GM21619 (cell line): Measurements from ENCODE around the gene ARID1B.

Source experiments
- ATAC-seq: cut with Tn5 transposase; IDR thresholded peaks from one replicate; pipeline ENCODE4 v1.9.1; 2021; ENCODE audit not compliant: unreplicated experiment

ARID1B gene

DNA sequence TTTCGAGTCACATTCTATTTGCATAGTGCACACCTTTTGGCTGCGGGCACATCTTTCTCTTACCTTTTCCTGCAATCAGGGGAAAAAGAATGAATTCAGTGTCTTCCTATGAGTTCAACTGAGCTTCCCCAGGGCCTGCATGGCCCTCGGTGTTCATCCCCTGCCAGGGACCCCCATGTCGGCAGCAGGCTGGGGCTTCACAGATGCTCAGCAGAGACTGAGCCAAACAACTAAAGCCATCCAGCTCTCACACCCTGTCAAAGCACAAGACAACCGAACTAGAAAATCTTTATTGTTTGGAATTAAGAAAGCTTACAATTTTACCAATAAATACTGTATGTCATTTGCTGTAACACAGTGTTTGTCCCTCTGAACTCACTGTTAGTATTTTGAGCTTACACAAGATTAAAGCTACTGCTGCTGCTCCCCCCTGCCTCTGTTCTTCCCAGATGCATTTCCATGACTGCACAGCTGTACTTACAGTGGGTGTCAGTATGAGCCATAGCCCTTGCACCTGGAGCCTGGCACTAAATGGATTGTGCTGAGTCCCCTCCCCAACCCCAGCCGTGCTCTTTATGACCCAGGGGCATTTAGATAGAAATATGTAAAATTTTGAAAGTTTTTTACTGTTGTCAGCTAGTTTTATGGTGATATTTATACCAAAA, 340.4 kb downstream of the ARID1B start:
- no peak for ATAC-seq

DNA sequence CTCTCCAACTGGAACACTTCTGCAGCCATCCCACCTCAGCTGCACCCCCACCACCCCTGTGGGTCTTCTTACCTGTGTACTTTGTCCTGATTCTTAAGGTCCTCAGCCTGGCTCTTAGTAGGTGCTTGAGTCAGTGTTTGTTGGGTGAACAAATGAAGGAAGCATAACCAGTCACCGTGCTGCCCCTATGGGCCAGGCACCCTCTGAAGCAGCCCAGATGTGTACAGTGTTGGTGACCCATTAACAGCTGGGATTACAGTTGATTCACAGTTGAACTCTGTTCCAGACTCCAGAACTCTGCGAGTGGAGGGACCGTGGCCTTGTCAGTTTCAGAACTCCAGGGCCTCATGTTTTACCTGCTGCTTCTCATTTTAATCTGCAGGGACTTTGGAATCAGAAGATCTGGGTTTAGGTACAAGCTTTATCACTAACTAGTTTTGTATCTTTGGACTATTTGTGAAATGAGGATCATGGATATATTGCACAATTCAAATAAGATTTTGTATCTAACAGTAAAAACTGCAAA, 342.4 kb downstream of the ARID1B start:
- no peak for ATAC-seq

DNA sequence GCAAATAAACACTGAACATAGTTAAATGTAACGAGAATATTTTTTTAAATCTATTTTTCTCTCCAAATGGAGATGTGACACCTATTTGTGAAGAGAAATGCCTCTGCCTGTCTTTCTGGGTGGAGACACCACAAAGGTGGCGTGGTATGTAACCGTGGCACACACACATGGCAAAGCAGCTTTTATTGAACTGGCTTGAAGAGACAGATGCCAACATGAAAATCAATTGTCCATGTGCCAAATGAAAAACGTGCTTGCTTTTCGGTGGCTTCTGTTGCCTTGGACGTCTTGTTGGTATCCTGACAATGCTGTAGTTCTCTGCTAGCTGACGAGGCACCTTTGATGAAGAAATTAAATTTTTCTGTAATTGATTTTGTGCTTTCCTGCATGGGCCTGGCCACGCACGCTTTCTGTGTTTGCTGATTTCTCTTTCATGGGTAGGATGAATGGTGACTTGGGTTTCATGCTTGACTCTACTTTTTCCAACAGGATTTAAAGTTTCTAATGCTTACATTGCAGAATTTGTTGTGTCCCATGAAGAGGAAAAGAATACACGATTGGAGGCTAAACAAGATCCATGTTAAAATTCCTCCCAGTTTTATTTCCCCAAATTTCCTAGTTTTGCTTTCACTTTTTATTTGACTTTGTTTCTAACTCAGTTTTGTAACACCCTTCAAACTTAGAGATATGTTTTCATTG, 343.5 kb downstream of the ARID1B start:
- ATAC-seq: no peak

DNA sequence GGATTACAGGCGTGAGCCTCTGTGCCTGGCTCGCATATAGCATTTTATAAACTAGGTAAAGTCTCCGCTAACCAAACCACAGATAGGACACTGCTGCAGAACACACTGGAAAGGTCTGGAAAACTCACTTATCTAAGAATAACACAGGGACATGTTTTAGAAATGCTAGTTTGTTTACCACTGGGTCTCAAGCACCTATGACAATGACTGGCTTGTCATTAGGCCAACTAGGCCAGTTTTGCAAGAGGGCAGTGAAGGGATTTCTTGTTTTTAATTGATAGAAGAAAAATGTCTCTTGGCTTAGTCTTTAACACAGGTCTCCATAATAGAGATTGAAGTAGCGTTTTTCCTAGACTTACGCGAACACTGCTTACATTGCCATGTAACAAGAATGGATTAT, 344.7 kb downstream of the ARID1B start:
- no peak for ATAC-seq

DNA sequence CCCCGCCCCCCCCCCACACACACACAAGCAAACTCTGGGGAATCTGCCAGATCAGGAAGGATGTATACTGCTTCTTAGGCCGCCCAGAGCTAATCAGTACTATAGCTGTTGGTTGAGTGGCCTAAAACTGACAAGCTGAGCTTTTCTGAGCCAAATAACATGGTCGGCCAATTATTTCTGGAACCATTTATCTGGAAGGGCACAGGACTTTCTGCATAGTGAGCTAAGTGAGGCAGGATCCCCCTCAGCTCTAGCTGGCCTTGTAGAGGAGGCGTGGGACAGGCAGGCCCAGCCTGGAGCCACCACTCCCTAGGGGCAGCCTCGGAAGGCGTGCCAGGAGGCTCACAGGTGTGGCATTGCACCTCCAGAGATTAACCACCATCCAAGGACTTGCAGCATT, 346.1 kb downstream of the ARID1B start:
- no peak for ATAC-seq

DNA sequence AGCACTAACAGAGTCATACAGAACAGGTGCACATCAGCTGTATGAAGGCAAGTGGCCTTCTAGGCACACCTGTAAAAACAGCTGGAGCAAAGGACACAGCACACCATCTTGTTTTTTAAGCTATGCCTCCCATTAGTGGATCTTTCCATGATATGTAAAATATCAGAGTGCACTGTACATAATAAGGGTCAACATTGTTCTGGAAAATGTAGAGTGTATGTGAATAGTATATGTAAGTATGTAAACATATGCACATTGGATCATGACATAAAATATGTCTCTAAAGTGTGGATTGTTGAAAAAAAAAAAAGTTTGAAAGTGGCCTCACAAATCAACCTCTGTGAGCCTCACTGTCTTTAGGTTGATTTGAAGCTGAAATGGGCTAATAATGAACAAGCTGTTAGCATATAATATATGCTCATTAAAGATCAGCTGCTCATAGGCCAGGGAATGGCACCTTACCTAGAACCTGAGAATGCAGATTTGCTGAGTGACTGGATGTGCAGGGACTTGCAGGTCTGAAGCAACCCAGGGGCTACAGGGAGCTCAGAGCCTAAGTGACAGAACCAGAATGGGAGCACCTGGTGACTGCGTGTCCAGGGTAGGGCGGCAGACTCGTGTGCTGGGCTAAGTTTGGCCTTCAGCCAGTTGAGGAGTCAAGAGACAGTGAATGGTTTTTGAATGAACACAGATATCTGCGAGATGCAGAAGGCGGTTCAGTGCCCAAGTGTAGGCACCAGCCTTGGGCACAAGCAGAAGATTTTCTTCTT, 347.5 kb downstream of the ARID1B start:
- ATAC-seq: no peak

DNA sequence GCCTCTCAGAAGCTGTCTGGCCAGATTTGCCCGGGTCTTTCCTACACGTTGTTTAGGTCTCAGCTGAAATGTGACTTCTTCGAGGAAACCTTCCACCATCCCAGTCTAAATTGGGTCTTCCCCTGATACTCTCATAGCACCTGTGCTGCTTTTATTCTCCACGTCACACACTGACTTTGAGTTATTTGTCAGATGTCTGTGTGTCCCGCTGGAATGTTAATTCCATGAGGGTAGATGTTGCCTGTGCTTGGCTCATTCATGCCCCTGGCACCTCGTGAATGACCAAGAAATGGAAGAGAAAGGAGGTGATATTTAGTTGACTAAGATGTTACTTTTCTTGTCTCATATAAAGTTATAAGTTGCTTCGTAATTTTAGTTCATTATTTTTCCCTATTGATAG, 348.4 kb downstream of the ARID1B start:
- no peak for ATAC-seq

DNA sequence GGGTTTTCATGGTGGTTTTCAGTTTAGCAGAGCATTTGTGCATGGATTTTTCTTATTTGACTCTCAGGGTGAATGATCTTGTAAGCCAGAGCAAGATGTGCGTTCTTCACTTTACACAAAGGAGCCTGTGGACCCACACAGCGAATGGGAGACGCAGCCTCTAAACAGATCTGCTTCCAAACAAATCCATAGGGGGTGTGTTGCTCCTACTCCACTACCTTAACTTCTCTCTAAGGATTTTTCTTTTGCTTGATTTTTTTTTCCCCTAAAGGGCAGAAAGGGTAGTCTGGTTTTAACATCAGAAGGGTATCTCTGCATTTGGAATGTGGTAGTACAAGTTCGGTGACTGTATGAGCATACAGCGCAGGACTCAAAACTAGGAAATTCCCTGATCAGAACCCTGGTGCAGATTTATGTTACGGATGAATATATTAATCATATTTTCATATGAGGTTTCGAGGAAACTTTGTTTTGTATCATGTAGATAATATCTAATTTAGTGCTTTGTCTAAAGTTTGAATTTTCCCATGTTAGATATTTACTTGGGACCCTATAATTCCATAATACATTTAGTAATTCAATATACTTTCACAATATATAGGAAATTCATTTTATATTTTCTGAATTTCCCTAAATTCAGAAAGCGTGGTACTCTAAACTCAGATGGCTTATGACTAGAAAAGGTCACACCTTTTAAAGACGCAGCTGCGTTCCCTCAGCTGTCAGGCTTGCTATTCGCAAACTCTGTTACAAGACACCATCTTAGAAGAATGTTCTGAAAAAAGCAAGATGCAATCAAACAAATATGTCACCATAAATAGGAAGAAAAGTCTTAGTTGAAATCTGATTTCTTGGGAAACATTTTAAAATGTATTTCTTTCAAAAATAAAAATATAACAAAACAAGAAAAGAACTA, 349.3 kb downstream of the ARID1B start:
- no peak for ATAC-seq

DNA sequence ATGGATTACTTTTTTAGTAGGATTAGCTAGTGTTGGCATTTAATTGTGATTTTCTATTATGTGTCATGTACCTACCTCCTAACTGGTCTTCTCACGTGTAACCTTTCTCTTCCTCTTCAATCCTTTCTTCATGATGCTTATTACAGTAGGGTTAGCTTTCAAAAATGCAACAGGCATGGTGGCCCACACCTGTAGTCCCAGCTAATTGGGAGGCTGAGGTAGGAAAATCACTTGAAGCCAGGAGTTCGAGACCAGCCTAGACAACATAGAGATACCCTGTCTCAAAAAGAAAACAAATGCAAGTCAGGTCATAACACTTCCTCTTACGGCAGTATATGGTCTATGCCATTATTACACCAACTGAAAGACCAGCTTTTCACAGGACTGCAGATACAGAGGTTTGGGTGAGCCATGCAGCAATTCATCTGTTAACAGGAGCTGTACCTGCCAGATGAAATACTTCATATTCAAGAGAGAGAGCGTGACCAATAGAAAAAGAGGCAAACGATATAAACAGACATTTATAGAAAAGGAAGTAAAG, 351.1 kb downstream of the ARID1B start:
- ATAC-seq: no peak

DNA sequence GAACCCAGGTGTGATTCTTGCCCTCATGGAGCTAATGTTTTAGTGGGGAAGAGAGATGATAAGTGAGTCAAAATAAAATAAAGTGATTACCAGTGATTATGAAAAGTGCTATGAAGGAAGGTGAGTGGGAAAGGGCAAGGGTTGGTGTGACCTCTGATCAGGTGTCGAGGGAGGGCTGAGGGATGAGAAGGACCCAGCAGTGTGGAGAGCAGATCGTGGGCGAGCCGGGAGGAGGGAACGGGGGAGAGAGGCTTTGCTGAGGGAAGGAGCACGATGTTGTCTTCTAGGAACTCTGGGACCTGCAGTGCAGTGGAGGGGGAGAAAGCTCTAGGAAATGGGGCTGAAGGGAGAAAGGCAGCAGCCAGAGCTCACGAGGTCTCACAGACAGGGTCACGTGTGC, 354.1 kb downstream of the ARID1B start:
- no peak for ATAC-seq

DNA sequence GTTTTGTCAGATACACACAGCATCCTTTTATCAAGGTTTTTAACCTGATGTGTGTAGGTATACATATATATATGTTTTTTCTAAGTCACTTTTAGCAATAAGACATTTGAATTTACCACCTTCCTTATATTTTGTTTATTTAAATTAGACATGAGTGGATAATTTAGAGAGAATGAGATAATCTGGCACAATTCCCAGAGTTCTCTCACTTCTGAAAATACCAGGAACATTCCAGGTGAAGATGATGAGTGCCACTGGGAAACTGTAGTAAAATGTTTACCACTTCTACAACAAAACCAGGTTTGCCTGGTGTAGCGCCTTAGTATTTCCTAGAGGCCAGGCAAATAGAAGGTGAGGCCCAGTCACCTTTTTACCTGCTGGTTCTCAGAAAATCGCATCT, 356.7 kb downstream of the ARID1B start:
- no peak for ATAC-seq

DNA sequence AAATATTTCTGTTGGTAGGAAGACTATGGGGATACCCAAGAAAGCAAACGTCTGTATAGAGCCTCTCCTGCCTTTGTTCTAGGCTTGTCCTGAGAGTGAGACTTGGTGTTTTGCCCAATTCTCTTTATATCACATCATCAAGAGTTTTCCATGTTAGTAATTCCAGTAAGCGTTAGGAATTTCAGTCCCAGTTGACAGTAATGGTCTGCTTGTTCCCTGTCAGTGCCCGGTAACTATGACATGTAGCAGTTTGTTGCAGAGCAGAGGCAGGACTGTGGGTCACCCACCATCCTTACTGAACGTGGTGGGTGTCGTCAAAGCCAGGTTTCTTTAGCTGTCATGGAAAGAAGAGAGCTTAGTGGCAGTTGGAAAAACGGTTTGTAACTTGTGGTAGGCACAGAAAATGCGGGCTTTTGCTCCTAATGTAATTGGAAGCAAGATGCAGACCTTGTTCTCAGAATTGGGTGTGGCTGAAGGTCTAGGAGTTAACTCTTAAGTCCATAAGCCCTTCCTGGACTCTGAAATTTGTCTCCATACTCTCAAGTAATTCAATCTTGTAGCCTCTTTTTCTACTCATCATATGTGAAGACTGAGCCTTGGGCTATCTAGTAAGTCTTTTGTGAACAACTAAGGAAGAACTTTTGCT, 357.3 kb downstream of the ARID1B start:
- no peak for ATAC-seq

DNA sequence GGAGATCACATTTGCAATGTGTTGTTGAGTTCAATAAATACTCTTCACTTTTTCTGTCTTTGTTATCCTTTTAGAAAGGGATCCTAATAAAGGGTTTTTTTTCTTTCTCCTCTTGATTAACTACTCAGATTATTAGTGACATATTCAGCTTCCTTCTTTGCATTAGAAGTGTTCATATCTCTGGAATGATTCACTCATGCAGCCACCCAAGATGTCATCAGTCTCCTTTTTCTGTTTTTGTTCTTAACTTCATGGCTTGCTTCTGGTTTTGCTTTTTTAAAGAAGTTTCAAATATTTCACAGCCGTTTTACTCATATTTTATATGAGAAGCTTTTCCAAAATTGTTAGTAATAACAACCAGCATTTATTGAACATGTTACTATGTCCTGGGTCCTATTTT, 358.5 kb downstream of the ARID1B start:
- no peak for ATAC-seq

DNA sequence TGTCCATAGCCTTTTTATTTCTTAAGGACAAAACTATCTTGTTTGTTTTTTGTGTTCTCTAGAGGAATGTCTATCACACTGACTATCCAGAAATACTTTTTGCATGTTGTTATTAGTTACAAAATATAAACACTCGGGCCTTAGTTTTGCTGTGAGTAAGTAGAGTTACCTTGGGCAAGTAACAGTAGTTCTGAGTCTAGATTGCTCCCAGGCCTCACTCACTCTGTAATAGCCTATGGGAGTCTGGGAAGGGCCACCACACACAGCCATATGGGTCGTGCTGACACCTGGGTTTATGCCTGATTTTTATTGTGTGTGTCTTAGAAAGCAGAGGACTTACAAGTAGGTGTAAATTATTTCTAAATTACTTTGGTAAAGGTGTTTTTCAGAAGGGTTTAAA, 360.3 kb downstream of the ARID1B start:
- no peak for ATAC-seq

DNA sequence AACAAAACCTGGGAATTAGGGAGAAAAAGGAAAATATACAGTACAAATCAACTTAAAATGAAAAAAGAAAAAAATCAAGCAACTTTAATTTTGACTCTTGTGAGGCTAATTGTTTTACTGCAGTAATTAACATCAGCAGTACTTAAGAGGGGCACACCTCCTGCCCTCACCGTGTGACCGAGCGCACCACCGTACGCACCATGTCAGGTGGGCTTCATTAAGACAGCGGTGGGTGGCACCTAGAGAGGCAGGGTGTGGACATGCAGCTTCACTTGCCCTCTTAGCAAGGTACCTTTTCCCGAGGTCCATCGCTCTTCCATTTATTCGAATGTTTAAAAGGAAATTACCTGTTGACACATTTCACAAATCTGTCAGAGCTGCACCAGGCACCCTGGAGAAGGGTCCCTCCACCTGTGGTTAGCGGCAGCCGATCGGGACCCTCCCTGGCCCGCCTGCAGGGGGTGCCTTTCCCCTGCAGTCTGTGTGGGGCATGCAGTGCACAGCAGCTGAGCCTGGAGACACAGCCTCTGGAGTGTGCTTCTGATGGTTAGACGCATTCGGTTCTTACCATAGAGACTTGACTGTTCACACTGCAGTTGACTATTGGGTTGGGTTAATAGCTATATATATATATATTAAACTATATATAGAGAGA, 362.0 kb downstream of the ARID1B start:
- ATAC-seq: no peak

DNA sequence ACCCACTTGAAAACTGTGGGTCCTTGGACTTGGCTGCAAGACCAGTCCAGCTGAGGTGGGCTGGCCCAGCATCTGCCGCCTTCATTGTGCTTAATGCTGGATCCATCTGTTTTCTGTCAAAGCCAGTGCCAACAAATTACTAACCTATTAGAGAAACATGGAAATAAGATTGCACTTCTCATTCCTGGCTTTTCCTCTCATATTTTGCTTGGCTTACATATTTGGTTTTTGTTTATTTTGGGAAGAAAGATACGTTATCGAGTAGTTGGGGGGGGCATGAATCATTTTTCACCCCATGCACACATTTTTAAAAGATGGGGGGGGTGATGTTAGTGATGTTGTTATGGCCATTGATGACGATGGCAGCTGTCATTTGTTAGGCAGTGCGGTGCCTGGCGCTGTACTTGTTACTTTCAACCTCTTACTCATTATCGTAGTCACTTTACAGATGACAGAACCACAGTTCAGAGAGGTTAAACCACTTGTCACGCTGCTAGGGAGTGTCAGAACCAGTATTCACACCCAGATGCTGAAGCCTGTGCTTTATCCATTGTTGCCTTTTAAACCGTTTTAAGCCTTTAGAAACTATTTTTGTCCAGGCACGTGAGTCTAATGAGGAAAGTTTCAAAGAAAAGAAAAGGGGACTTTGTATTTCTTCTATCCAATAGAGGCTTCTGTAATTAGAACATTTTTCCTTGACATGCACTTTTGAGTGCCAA, 366.2 kb downstream of the ARID1B start:
- ATAC-seq: no peak

DNA sequence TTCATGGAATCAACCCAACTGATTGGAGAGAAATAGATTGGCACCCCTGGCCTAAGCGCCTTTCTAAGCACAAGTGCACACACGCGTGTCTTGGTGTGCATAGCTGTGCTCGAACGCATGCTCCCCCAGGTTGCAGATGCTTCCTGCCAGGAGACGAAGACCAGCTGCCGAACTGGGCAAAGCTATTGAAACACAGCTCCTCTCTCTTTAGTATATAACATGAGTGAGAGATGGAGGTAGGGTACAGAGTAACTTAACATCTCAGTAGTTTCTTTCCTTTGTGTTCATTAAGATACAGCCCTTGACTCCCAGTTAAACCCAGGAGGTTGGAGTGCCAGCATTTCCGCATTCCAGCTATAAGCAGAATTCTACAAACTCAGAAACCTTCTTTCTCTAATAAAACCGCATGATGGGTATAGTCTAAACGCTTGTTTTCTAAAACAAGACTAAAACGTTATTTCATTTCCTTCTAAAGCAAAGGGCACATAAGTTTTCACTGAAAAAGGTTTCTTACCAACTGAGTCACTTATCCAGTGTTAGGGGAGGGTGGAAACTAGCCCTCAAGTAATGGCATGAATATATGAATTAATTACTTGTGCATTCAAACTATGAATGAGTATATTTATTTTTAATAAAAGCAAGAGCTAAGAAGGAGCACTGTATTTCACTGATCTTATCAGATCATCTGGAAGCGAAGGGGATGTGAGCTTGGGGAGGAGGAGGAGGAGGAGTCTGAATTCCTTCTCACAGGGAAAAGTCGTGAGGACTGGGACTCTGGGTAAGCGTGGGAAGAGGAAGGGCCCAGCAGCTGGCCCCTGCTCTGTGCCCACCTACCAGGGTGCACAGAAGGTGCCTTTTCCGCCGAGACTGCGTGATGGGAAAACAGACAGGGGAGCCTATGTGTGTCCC, 367.0 kb downstream of the ARID1B start:
- ATAC-seq: no peak
